Transverse colon (tissue), 4 donors: ENCODE results near the gene PGGHG. TPM values are rescaled to one million over a fixed set of nuclear protein-coding genes. Genes with fewer than 3 reads are reported as not detected.
"Not testable (repeated sequence)": the region's sequence is repeated elsewhere in the genome, so short reads cannot be mapped to it uniquely, and the experiment has no call there.

ENCODE experiments used
- DNase-seq: peaks from one replicate; pipeline ENCODE4 v3.0.0-alpha.2; 2019
- H3K27ac ChIP-seq, 4 donors: fragments of 200-600 bp; sonication (generic); 2 replicates each; pipeline ENCODE4 v1.5.1; 2016 to 2018; ENCODE audit warnings: inconsistent platforms in 4 of 4
- H3K27me3 ChIP-seq: fragments of 200-600 bp; sonication (generic); 2 replicates; pipeline ENCODE4 v1.5.1; 2017; ENCODE audit warnings: inconsistent platforms
- H3K36me3 ChIP-seq, 4 donors: fragments of 200-600 bp; sonication (generic); 2 replicates each; pipeline ENCODE4 v1.5.1; 2017 to 2019; ENCODE audit warnings: inconsistent platforms in 4 of 4
- H3K4me1 ChIP-seq, 4 donors: fragments of 200-600 bp; sonication (generic); 2 replicates each; pipeline ENCODE4 v1.5.1; 2017 to 2020; ENCODE audit warnings: inconsistent platforms in 4 of 4
- H3K4me3 ChIP-seq, 4 donors: fragments of 200-600 bp; sonication (generic); 1 replicate in 1 of 4; 2 replicates in 3 of 4; pipeline versions ENCODE4 v1.5.1 to v1.6.1; 2017 to 2019; ENCODE audit warnings: inconsistent platforms in 4 of 4
- H3K9me3 ChIP-seq, 2 donors: fragments of 200-600 bp; sonication (generic); 2 replicates each; pipeline ENCODE4 v1.5.1; 2017 to 2019; ENCODE audit warnings: inconsistent platforms in 2 of 2
- EP300 ChIP-seq: sonication (generic); formaldehyde crosslinking; IDR thresholded peaks from one replicate; pipeline ENCODE4 v1.6.1; 2017; ENCODE audit warnings: antibody characterized with exemption, low read depth
- POLR2A ChIP-seq: fragments of 450-650 bp; IDR thresholded peaks from one replicate; pipeline ENCODE4 v1.6.1; 2016; ENCODE audit warnings: antibody characterized with exemption, mild to moderate bottlenecking, moderate library complexity
- POLR2AphosphoS5 ChIP-seq, 3 donors: sonication (generic); formaldehyde crosslinking; IDR thresholded peaks; one replicate each; pipeline ENCODE4 v1.6.1; 2016; ENCODE audit warnings: antibody characterized with exemption in 3 of 3
- WGBS, 2 donors: methylation state at CpG; one replicate each; pipeline ENCODE4 v1.1.5; 2018; ENCODE audit warnings: low coverage in 1 of 2; 5-methylcytosine and 5-hydroxymethylcytosine counted together
- in situ Hi-C, 4 donors: fragments of 200-750 bp; cut with MboI; loops; one replicate each; pipeline versions ENCODE4 v1.15.0 to v1.15.1; 2017; ENCODE audit warnings: low sequenced_read_pairs in 3 of 4, low pct_ligation_motif_present in 1 of 4, low pct_unique_long_range_greater_than_20kb in 1 of 4
- intact Hi-C: fragments of 100-400 bp; cut with DNase I; formaldehyde crosslinking; loops from one replicate; pipeline ENCODE4 v1.15.1; 2023; ENCODE audit warnings: low total_unique reads
- total RNA-seq, 4 donors: library from RNA; depleted of rRNA; stranded (reverse); fragments of >200 nt; gene quantifications; one replicate each; pipeline ENCODE4 v1.1.0, GENCODE V29; 2016
- TF ChIP-seq, protein P1 (sequence below), 5 experiments: fragments of 200-600 bp in 3 of 5; fragments of 450-650 bp in 2 of 5; sonication (generic) in 3 of 5; IDR thresholded peaks; 1 replicate in 2 of 5; 2 replicates in 3 of 5; pipeline ENCODE4 v1.5.1; 2016 to 2017; ENCODE audit warnings: antibody characterized with exemption in 5 of 5, inconsistent platforms in 3 of 5, mild to moderate bottlenecking in 2 of 5, moderate library complexity in 1 of 5

PGGHG gene
- total RNA-seq, 4 donors from 2014 or later: 15.4 to 117 (median 30.8) TPM

DNA sequence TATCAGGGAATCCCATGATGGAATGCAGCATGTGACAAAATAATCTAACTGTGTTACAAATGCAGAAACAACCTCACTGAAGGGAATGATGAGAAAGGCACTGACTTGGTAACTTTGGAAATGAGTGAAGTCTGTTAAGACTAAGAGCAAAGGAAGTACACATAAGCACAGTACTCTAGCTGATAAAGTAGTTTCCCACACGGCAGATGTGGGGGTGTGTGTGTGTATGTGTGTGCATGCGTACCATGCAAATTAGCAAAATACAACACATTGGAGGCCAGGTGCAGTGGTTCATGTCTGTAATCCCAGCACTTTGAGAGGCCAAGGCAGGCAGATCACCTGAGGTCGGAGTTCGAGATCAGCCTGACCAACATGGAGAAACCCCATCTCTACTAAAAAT, 27.3 kb upstream of the PGGHG start:
- no peak overlapping the region for H3K27ac ChIP-seq
- H3K27me3 ChIP-seq: no peaks in the 10 kb centered on the region
- 81 to 100% methylated on average over 4 of the region's 4 CpGs for WGBS, 2 donors
- H3K36me3 ChIP-seq: no peaks in the 10 kb centered on the region
- H3K4me1 ChIP-seq: no peaks in the 10 kb centered on the region
- TF ChIP-seq POLR2A (no peak), POLR2AphosphoS5 (IDR thresholded peaks at IDR 0.05) (no peak), EP300 (no peak)
- TF ChIP-seq, protein P1, sequence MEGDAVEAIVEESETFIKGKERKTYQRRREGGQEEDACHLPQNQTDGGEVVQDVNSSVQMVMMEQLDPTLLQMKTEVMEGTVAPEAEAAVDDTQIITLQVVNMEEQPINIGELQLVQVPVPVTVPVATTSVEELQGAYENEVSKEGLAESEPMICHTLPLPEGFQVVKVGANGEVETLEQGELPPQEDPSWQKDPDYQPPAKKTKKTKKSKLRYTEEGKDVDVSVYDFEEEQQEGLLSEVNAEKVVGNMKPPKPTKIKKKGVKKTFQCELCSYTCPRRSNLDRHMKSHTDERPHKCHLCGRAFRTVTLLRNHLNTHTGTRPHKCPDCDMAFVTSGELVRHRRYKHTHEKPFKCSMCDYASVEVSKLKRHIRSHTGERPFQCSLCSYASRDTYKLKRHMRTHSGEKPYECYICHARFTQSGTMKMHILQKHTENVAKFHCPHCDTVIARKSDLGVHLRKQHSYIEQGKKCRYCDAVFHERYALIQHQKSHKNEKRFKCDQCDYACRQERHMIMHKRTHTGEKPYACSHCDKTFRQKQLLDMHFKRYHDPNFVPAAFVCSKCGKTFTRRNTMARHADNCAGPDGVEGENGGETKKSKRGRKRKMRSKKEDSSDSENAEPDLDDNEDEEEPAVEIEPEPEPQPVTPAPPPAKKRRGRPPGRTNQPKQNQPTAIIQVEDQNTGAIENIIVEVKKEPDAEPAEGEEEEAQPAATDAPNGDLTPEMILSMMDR (IDR thresholded peaks at IDR 0.05): no peak
- DNase-seq: no peak
- in situ Hi-C loops (no loop called here), intact Hi-C loops (no loop called here)
- H3K9me3 ChIP-seq: no peaks in the 10 kb centered on the region
- no peak overlapping the region for H3K4me3 ChIP-seq

DNA sequence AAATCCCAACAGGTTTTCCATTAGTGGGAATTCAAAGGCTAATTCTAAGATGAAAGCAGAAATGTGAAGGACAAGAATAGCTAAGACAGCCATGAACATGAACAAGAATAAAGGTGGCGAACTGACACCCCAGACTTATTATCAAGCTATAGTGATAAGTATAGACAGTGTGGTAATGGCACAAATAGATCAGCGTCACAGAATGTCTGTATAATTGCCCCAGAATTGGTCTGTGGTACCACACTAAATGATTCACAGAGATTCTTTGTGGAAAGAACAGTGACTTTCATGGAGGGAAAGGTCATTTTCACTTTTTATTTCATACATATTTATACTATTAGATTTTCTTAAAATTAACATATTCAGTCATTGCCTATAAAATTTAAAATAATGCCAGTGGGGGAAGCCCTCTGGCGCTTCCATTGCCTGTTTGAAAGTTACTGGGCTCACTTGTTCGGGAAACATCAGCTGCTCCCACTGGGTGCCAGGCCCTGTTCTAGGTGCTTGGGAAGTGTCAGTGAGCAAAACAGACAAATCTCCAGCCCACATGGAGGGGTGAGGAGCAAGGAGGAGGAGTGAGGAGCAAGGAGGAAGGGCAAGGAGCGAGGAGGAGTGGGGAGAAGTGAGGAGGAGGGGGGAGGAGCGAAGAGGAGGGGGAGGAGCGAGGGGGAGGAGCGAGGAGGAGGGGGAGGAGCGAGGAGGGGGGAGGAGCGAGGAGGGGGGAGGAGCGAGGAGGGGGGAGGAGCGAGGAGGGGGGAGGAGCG, 22.1 kb upstream of the PGGHG start:
- in situ Hi-C loops: no loop called here
- intact Hi-C loops: no loop called here
- DNase-seq: no peak
- H3K27me3 ChIP-seq: peaks cover 7% of the 10 kb centered on the region
- H3K27ac ChIP-seq: peak overlapping the region in 1 of 4 donors; percentile 2
- H3K36me3 ChIP-seq: no peaks in the 10 kb centered on the region
- 68 to 91% methylated on average over 4 to 5 of the region's 13 CpGs for WGBS, 2 donors
- no peak overlapping the region for H3K4me3 ChIP-seq
- no peak for TF ChIP-seq POLR2A
- TF ChIP-seq, protein P1 (IDR thresholded peaks at IDR 0.05): no peak
- TF ChIP-seq EP300: no peak
- TF ChIP-seq POLR2AphosphoS5 (IDR thresholded peaks at IDR 0.05): no peak
- peaks cover 0 to 20% (median 15%) of the 10 kb centered on the region in 4 donors for H3K4me1 ChIP-seq
- no peaks in the 10 kb centered on the region for H3K9me3 ChIP-seq

DNA sequence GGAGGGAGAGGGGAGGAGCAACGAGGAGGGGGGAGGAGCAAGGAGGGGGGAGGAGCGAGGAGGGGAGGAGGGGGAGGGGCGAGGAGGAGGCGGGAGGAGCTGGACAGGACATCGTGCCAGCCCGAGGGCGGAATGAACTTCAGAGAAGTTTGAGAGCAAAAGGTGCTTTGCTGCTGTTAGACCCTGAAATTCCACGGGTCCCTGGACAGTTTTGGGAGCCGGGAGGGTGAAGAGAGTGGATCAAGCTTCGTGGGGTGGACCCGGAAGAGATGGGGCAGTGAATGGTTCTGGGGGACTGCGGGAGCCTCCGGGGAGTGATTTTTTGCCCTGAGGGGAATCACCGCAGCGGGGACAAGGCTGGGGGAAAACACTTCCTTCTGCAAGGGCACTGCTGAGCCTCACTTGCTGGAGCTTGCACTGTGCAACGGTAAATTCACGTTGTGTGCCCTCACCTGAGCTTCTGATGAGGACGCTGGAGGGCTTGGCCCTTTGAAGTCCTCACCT, 21.4 kb upstream of the PGGHG start:
- H3K4me3 ChIP-seq: peak overlapping the region; percentile 16 to 38 (median 23)
- WGBS, 2 donors: 33 to 41% methylated on average over 3 to 18 of the region's 18 CpGs
- peaks cover 0 to 22% (median 18%) of the 10 kb centered on the region in 4 donors for H3K4me1 ChIP-seq
- intact Hi-C loops: no loop called here
- H3K9me3 ChIP-seq: no peaks in the 10 kb centered on the region
- H3K36me3 ChIP-seq: no peaks in the 10 kb centered on the region
- H3K27me3 ChIP-seq: peaks cover 7% of the 10 kb centered on the region
- peak overlapping the region; percentile 79 to 86 (median 84) for H3K27ac ChIP-seq
- peak; percentile 75 for DNase-seq
- TF ChIP-seq, protein P1 (IDR thresholded peaks at IDR 0.05): no peak
- TF ChIP-seq POLR2A (peak; percentile 52), EP300 (no peak), POLR2AphosphoS5 (IDR thresholded peaks at IDR 0.05) (peak in 2 of 3 donors; percentile 56 to 58)
- in situ Hi-C loops: no loop called here

DNA sequence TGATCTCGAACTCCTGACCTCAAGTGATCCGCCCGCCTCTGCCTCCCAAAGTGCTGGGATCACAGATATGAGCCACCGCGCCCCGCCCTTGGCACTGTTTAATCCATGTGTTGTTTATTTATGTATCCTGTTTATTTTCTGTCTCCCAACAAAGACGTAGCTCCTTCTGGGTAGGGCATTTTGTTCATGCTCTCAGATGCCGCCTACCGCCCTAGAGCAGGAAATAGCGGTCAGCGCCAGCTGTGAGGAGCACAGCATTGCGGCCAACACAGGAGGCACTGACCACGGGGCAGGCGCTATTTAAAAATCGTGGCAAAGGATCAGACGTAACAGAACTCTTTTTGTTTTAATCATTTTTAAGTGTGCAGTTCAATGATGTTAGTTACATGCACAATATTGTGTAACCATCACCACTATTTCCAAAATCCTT, 20.2 kb upstream of the PGGHG start:
- 22 to 28% methylated on average over 14 to 16 of the region's 16 CpGs for WGBS, 2 donors
- intact Hi-C loops: loop anchor here (1.0 kb wide), 1 partner anchor 111 kb away; no protein-coding TSS in a partner anchor
- peak overlapping the region in 1 of 4 donors; percentile 38 for H3K4me3 ChIP-seq

More for the DNA sequence above, 20.2 kb upstream of the PGGHG start:
- DNase-seq: peak; percentile 81
- H3K4me1 ChIP-seq: peaks cover 0 to 22% (median 18%) of the 10 kb centered on the region in 4 donors
- H3K36me3 ChIP-seq, H3K27me3 ChIP-seq, in situ Hi-C loops, H3K9me3 ChIP-seq: not testable (repeated sequence)
- TF ChIP-seq POLR2AphosphoS5 (IDR thresholded peaks at IDR 0.05): peak in 2 of 3 donors; percentile 40 to 53
- peak overlapping the region; percentile 79 to 86 (median 84) for H3K27ac ChIP-seq
